LHCN-M2 (cell line): ENCODE data around the gene CDH4. TPM values are rescaled to one million over a fixed set of nuclear protein-coding genes. Genes with fewer than 3 reads are reported as not detected.

Source experiments
- DNase-seq: peaks from one replicate; pipeline ENCODE4 v3.0.0-alpha.2; 2012; ENCODE audit warnings: low read depth
- total RNA-seq: library from RNA; depleted of rRNA; stranded (reverse); fragments of >200 nt; gene quantifications from 2 replicates; pipeline ENCODE4 v1.2.3, GENCODE V29; 2014

The CDH4 gene
- total RNA-seq, 1 experiment from 2014 or later: 0.98 TPM

DNA sequence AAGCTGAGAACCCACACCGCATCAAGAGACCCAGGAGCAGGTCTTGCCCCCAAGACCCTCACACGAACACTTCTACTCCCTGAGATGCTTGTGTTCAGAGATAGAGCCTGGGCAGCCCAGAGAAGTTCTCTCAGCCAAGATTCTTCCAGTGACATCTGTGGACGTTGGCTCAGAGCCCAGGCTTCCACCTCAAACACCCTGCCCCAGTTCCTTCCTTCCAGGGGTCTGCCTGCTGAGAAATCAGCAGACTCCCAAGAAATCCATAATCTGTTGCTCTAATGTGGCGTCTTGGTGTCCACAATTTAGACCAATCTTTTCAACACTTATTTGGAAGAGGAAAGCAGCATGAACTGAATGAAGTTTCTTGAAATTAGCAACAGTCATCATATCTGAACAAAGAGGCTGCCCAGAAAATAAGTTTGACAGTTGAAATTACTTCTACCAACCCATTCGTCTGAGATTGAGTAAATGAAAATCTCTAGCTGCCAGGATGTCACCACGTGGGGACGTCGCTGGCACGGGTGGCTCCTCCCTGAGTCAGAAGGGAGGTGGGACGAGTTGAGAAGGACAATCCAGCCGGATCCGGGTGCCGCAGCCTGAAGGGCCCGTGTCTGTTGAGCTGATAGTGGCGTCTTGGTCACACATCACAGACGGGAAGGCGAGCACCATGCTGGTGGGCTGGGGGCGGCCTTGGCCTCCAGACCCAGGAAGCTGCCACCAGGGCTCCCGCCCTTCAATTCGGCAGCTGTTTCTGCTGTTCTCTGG is 412.7 kb downstream of the CDH4 start:
- no peak for DNase-seq

DNA sequence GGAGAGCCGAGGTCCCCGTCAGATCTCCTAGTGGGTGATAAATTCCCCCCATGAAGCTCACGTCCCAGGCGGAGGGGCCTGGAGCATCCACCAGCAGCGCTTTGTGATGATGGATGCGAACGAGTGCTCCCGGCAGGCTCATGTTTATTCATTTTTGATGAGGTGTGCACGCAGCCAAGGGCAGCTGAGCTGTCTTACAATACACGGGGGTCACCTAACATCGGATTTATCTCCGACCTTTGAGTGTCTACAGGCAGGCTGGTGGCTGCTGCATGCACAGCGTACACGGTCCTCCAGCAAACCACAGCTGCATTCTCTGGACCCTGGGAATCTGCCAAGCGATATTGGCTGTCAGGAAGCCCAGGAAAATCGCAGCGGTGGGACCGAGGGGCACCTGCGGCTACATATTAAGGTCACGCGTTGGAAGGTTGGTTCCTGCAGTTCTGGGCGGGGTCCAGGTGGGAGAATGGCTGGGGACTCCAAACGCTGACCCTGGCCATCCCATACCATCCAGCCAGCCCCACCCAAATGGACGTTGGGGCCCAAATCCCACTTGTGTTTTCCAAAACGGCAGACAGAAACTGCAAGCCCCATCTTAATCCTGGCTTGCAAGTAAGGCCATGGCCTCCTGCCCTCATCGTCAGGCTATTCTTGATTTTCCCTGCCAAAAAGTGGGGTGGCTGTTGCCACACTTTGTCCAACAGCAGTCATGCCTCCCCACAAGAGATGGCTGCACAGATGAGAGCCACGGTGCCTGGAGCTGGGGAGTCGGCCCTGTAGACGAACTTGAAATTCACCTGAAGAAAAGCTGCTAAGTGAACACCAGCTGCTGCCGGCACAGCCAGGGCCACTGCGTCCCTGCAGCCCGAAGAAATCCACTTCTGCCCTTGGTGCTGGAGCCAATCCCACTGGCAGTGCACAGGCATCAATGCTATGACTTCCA is 413.7 kb downstream of the CDH4 start:
- no peak for DNase-seq

DNA sequence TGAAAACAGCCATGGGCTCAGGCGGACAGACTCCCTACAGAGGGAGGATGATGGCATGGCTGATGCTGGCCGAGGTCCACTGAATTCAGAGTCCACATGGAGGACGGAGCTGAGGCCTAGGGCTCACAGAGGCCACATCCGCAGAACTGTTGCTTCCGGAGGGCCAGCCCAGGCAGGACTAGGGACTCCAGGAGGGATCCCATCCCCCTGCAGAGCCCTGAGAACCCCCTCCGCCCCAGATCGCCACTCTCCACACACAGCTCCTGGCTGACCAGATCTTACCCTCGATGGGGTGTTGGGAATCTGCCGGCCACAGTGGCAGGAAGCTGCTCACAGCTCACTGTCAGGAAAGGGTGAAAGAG is 414.4 kb downstream of the CDH4 start:
- no peak for DNase-seq

DNA sequence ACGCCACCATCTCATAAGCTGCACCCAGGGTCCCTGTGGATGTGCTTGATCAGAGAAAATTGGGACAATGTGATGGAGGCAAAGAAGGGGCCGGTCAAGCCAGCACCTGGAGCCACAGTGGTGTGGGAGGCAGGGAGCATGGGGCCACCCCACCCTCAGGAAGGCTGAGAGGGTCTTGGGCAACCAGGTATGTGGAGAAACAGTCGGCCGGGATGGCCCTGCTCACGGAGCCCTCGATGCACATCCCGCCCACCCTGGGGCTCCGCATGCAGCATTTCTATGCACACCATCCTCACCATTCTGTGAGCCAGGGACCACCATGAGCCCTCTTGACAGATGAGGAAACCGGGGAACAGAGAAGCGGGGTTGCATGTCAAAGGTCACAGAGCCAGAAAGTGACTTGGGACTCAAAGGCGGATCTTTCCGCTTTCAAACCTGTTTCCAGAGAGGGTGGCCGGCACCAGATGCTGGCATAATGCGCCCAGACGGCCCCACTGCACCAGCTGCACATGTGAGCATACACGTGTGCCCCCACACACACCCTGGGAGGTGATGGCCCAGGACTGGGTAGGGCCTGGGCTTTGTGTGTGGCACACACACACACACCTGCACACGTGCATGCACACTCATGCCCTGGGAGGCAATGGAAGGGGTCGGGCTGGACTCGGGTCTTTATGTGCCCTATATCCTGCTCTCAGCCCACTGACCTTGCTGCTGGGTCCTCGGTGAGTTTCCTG is 415.2 kb downstream of the CDH4 start:
- no peak for DNase-seq

DNA sequence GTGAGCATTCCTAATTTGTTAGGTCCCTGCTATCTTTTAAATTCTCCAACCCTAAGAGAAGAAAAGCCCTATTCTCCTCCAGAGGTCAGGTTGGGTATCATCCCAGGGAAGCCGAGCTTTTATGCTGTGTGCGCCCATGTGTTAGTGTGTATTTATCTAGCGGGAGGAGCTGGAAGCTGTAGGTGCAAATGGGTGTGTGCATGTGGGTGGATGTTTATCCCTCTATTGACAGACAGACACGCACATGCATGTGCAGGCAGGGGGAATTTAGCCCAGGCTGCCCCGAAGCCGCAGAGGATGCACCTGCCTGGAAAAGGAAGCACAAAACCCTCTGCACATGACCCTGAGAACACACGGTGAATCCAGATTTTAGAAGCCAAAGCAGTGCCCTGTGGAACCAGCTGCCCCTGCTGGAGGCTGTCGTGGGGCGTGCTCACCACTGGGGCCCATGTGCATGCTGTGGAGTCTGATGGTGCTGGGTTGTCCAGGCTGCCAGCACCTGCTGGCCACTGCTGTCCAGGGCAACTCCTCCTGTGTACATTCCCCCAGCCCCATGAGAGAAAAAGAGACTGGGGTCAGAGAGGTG is 416.1 kb downstream of the CDH4 start:
- no peak for DNase-seq

DNA sequence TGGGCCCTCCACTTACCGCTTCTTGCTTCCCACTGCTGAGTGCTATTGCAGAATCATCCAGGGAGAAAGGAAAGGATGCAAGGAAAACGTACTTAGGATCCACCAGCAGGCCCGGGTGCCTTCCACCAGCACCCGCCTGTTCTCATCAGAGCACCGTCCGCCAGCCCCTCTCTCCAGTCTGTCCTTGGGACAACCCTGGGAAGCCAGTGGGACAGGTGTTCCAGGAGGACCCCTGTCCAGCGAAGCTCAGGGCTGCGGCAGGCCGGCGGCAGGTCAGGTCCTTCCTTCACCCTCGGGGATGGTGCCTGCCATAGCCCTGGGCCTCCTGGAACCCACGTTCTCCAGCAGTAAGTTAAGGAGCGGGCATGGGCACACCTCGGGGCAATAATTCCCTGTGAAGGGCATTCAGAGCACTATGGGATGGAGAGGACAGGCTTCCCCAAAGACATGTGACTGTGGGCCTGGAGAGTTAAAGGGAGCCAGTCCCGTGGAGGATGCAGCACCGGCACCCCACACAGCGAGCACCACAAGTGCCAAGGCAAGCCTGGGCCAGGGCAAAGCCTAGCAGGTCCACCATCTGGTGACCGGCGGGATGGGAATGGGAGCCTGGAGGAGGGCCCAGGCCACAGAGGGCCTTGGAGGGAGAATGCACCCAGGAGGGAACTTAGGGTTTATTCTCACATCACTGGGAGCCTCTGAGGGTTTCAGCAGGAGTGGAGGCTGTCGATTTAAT is 416.9 kb downstream of the CDH4 start:
- no peak for DNase-seq

DNA sequence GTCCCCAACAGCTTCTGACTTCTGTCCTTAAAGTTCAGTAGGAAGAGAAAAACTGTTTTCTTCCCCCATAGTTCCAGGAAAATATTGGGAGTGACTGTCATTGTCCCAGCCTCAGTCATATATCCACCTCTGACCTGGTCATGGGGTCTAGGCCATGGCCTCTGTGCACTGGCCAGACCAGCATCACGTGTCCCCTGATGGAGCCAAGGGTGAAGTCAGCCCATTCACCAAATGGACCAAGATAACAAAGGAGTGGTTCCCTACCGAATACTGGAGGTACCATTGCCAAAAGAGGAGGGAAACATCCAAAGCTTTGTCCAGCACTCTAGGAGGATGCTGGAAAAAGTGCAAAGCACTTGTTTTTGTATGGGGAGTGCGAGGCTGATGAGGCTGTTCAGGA is 418.2 kb downstream of the CDH4 start:
- DNase-seq: no peak

DNA sequence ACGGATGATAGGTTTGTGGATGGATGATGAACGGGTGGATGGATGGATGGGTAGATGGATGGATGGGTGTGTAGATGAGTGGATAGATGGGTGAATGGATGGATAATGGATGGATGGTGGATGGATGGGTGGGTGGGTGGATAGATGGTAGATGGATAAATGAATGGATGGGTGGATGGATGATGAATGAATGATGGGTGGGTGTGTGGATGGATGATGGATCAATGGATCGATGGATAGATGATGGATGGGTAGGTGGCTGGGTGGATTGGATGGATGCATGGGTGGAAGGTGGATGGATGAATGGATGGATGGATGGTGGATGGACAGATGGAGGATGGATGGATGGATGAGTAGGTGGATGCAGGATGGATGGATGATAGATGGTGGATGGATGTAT is 419.5 kb downstream of the CDH4 start:
- DNase-seq: no peak

DNA sequence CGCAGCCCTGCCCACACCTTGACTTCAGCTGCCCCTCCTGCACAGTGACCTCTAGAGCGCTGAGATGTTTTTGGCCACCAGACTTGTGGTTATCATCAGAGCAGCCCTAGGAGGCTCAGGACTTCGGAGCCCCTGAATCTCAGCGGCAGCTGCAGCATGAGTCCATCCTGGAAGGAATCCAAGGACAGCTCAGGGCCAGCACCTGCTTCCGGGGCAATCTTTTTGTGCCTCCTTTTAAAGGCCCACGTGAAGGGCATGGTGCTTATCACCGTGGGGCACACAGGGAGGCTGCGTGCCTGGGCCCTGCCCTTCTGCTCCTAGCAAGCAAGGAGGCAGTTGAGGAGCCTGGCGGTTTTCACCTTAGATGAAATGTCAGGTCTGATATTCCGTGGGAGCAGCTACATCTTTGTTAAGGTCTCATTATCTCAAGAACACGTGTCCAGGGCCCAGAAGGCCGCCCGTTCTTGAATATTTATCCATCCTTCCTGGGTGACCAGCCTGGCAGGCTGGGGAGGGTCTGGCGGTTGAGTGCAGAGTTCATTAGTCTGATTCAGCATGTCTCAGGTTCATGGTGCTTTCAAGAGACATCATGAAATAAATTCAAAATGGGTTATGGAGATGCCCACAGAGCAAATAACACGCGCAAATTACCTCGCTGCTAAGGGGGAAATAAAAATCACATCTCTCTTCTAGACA is 421.2 kb downstream of the CDH4 start:
- DNase-seq: peak; percentile 27

DNA sequence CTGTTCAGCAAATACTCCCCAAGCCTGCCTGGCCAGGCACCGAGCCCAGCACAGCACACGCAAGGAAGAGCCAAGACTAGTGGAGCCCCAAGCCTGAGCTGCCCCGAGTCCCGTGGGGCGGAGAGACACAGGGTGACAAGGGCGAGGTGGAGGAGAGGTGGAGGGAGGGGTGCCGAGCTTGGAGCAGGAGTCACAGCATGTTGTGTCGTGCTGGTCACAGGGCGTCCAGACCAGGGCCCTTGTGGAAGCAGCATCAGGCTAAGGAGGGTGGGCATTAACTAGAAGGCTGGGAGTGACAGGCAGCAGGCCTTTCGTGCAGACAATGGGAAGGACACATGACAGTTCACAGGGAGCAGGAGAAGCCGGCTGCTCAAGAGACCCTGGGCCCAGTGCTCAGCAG is 422.1 kb downstream of the CDH4 start:
- no peak for DNase-seq

DNA sequence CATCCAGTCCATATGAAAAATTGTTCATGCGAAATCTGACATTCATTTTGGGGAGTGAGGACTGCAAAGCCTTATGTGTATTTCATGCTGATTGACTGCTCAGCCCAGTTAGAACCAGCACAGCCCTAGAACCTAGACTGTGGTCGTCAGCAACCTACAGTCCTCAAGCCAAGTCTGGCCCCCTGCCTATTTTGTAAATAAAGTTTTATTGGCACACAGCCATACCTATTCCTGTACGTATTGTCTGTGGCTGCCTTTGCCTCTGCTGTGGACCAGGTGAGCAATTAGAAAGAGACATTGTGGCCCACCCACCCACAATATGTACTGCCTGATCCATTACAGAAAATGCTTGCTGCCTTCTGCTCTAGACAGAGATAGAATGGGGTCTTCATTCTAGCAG is 422.6 kb downstream of the CDH4 start:
- no peak for DNase-seq

DNA sequence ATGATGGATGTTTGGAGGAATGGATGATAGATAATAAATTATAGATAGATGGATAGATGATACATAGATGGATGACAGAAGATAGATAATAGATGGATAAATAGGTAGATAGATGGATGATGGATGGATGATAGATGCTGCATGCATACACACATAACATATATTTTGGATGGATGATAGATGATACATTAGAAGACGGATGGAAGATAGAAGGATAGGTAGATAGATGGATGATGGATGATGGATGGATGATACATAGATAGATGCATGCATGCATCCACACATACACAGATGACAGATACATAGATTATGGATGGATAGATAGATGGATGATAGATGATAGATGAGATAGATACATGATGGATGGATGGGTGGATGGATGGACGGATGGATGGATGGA is 425.9 kb downstream of the CDH4 start:
- DNase-seq: no peak

DNA sequence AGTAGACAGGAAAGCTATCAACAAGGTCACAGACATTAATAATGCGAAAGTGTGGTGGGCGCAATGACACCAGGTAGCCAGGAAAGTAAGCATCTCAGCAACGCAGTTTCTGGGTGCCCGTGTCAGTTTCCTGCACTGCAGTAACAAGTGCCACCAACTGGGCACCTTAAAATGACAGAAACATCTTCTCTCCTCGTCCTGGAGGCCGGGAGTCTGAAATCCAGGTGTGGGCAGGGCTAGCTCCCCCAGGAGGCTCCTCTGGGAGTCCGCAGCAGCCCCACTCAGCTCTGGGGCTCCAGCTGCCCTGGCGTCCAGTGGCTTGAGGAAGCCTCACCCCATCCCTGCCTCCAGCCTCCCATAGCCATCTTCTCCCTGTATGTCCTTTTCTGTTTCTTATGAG is 426.4 kb downstream of the CDH4 start:
- no peak for DNase-seq

DNA sequence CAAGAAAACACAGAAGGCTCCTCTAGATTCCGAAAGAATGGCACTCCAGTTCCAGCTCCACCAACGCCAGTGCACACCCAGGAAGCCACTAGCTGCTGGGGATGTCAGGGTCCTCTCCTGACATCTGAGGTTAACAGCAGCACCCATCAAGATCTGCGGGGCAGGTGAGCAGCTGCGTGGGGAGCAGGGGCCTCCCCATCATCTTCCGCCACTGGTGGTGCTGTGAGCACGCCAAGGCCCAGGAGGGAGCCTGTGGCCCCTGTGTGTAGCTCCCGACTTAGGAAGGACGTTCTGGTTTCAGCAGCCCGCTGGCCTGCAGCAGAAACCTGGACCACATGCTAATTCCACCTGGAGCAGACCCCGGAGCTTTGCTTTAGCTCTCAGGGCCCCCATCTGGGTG is 427.4 kb downstream of the CDH4 start:
- DNase-seq: no peak

DNA sequence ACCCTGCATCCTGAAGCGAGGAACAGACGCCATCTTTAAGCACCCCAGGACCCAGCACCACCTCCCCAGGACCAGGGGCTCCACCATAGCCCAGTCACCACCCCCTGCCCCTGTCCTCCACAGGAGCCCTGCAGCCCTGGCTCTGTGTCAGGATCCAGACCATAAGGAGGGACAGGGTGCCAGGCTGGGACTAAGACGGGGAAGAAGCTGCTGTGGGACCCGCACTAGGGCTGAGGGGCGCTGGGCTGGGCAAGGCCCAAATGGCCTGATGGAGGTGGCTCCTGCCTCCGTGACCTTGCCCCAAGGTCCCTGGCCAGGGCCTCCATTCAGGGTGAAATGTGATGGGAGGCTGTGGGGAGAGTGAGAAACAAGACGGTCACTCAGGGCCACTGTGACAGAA is 428.0 kb downstream of the CDH4 start:
- no peak for DNase-seq

DNA sequence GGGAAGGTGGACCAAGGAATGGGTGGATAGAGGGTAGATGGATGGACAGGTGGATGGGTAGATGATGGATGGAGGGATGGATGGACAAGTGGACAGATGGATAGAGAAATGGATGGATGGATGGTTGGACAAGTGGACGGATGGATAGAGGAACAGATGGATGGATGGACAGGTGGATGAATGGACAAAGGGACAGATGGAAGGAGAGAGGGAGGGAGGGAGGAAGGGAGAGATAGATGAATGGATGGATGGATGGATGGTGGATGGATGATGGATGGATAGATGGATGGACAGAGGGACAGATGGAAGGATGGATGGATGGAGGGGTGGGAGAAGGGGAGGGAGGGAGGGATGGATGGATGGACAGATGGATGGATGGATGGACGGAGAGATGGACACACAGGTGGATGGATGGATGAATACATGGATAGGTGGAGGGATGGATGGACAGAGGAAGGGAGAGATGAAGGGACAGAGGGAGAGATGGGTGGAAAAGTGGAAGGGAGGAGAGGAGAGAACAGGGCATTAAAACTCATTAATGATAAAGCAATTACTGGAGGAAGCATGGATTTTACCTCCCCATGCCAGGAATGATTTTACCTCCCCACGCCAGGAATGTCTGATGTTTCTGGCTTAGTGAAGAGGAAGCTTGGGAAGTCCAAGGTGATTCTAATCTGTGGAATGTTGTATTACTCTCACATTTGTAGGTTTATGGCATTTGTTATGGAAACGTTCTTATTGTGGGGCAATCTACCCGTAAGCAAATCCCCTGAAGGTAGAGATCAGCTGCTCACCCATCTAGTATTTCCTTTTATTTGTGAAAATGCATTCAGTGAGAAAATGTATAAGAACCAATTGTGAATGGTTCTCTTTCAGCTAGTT is 430.3 kb downstream of the CDH4 start:
- no peak for DNase-seq

DNA sequence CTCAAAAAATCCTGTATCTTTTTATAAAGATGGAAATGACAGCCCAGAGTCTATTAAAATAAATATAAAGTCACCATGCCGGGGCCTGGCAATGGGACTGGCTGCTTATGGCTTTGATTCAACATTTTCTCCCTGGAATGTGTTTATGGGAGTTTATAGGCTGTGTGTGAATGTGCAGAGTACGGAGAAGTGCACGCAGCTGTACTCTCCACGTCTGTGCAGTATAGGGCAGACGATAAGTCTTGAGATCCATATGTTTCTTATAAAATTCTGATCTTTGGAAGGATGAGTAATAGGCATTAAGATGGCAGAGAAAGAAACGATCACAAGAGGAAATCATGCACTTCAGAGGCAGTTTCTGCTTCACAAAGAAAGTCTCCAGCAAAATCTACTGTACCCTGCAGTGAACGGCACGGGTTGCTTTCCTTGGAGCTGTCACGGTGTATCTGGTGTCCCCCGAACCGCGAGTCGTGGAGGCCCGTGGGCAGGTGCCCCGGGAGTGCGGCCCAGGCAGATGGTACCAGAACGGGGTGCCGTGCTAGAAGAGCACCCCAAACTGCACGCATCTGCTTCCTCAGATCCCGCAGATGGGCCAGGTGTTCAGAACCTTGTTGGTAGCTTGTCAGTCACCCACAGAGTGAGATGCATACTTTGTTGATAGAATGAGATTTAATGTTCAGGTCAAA is 431.1 kb downstream of the CDH4 start:
- DNase-seq: no peak

DNA sequence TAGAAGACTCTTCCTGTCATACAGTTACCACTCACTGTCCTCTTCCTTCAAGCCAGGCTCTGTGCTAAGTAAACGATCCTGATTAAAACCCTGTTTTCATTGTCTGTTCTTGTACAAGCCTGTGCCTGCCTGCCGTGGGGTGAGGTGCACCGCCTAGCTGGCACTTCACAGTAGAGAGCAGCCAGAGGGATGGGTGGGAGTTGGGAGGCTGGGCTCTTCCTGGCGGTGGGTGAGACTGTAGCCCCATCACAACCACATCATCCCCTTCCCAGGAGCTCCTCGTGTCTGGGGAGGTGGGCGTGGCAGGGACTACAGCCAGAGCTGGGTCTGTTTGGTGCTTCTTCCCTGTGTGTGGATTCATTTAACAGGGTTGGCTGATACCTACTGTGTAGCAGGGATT is 431.7 kb downstream of the CDH4 start:
- no peak for DNase-seq

DNA sequence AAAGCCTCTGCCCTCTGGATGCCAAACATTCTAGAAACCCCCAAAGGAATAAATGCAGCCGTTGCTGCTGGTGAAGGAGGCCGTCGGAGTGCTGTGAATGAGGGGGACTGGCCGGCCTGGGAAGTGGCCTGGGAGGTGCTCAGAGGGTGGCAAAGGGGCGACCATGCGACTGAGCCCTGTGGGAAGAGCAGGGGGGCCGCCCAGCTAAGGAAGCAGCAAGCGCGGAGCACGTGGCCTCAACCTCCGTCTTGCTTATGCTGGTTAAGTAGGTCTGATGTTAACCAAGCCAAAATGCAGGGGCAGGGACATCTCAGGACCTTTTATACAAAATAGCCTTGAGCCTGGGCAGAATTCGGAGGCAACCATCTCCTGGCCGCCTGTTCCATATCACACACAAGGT is 432.1 kb downstream of the CDH4 start:
- no peak for DNase-seq
